ENCODE measurements around the gene THAP7. TPM values are rescaled to one million over a fixed set of nuclear protein-coding genes. Genes with fewer than 3 reads are reported as not detected.

Gene THAP7
- total and polyA plus RNA-seq, 2 of the 13 experiments (the other 11 are each of a cell fraction or from before 2014, with no cell fraction given): 13.0 to 25.5 TPM

DNA sequence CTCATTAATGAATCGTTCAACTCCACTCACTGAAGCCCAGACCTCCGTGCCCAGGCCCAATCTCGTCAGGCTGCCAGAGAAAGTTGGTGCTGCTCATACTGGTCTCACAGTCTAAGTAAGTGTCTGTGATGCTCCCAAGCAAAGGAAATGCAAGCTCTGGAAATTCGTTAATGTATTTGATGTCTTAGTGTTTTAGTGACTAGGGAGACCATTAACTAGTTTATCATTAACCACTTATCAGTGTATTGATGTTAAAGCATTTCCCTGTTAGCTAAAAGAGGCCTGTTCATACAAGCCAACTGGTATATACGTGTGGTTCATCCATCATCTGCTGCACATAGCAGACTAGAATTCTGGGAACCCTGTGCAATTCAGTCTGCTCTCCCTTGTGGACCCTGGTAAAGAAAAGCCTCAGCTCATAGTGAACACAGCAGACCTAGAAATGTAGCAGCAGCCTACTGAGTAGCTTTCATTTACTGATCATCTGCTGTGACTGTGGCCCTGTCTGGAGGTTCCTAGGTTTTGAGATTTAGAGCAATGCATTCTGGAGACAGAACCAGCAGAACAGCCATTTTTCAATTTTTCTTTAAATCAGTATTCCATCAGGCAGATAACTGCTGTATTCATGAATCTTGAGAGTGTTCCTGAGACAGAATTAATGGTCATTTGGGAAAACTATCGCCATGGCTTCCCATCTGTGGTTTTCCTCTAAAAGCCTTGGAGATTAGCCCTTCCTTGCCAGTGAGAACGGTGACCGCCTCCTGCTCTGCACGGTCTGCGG, 50.6 kb downstream of the THAP7 start (continued):
- TF ChIP-seq, protein P1, sequence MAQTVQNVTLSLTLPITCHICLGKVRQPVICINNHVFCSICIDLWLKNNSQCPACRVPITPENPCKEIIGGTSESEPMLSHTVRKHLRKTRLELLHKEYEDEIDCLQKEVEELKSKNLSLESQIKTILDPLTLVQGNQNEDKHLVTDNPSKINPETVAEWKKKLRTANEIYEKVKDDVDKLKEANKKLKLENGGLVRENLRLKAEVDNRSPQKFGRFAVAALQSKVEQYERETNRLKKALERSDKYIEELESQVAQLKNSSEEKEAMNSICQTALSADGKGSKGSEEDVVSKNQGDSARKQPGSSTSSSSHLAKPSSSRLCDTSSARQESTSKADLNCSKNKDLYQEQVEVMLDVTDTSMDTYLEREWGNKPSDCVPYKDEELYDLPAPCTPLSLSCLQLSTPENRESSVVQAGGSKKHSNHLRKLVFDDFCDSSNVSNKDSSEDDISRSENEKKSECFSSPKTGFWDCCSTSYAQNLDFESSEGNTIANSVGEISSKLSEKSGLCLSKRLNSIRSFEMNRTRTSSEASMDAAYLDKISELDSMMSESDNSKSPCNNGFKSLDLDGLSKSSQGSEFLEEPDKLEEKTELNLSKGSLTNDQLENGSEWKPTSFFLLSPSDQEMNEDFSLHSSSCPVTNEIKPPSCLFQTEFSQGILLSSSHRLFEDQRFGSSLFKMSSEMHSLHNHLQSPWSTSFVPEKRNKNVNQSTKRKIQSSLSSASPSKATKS (CRISPR knock-in tag; IDR thresholded peaks at IDR 0.05): no peak
- TF ChIP-seq DNMT1 (CRISPR knock-in tag; IDR thresholded peaks at IDR 0.05) (no peak), STAT5B (CRISPR knock-in tag; IDR thresholded peaks at IDR 0.05) (no peak), TAF1 (CRISPR knock-in tag; IDR thresholded peaks at IDR 0.05) (peak; percentile 4; the same call in 1 of the 2 replicates), GFI1 (CRISPR knock-in tag; IDR thresholded peaks at IDR 0.05; ENCODE audit: borderline replicate concordance) (peak; percentile 37; the same call in 1 of the 2 replicates), NFATC3 (CRISPR knock-in tag; IDR thresholded peaks at IDR 0.05) (no peak), HMG20A (CRISPR knock-in tag; IDR thresholded peaks at IDR 0.05; ENCODE audit: borderline replicate concordance) (0 out of 2 replicates have a peak, but pooled peaks have one; percentile 28), REPIN1 (CRISPR knock-in tag; IDR thresholded peaks at IDR 0.05; ENCODE audit: borderline replicate concordance, low read depth) (0 out of 2 replicates have a peak, but pooled peaks have one; percentile 43), WIZ (CRISPR knock-in tag; IDR thresholded peaks at IDR 0.05) (no peak), MED13 (CRISPR knock-in tag; IDR thresholded peaks at IDR 0.05) (no peak), GATAD2A (CRISPR knock-in tag; IDR thresholded peaks at IDR 0.05) (peak; percentile 71), ZNF143 (CRISPR knock-in tag; IDR thresholded peaks at IDR 0.05) (peak; percentile 76), KDM6A (CRISPR knock-in tag; IDR thresholded peaks at IDR 0.05; ENCODE audit: low read depth) (peak; percentile 52; the same call in 1 of the 2 replicates), ZNF615 (CRISPR knock-in tag; IDR thresholded peaks at IDR 0.05; ENCODE audit: borderline replicate concordance) (no peak), ZNF367 (CRISPR knock-in tag; IDR thresholded peaks at IDR 0.05; ENCODE audit: borderline replicate concordance) (no peak)
- TF ChIP-seq, protein P2, sequence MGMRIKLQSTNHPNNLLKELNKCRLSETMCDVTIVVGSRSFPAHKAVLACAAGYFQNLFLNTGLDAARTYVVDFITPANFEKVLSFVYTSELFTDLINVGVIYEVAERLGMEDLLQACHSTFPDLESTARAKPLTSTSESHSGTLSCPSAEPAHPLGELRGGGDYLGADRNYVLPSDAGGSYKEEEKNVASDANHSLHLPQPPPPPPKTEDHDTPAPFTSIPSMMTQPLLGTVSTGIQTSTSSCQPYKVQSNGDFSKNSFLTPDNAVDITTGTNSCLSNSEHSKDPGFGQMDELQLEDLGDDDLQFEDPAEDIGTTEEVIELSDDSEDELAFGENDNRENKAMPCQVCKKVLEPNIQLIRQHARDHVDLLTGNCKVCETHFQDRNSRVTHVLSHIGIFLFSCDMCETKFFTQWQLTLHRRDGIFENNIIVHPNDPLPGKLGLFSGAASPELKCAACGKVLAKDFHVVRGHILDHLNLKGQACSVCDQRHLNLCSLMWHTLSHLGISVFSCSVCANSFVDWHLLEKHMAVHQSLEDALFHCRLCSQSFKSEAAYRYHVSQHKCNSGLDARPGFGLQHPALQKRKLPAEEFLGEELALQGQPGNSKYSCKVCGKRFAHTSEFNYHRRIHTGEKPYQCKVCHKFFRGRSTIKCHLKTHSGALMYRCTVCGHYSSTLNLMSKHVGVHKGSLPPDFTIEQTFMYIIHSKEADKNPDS (CRISPR knock-in tag; IDR thresholded peaks at IDR 0.05): no peak
- TF ChIP-seq, protein P3, sequence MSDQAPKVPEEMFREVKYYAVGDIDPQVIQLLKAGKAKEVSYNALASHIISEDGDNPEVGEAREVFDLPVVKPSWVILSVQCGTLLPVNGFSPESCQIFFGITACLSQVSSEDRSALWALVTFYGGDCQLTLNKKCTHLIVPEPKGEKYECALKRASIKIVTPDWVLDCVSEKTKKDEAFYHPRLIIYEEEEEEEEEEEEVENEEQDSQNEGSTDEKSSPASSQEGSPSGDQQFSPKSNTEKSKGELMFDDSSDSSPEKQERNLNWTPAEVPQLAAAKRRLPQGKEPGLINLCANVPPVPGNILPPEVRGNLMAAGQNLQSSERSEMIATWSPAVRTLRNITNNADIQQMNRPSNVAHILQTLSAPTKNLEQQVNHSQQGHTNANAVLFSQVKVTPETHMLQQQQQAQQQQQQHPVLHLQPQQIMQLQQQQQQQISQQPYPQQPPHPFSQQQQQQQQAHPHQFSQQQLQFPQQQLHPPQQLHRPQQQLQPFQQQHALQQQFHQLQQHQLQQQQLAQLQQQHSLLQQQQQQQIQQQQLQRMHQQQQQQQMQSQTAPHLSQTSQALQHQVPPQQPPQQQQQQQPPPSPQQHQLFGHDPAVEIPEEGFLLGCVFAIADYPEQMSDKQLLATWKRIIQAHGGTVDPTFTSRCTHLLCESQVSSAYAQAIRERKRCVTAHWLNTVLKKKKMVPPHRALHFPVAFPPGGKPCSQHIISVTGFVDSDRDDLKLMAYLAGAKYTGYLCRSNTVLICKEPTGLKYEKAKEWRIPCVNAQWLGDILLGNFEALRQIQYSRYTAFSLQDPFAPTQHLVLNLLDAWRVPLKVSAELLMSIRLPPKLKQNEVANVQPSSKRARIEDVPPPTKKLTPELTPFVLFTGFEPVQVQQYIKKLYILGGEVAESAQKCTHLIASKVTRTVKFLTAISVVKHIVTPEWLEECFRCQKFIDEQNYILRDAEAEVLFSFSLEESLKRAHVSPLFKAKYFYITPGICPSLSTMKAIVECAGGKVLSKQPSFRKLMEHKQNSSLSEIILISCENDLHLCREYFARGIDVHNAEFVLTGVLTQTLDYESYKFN (CRISPR knock-in tag; conservative IDR thresholded peaks at IDR 0.05): peak; percentile 76
- TF ChIP-seq, protein P4, sequence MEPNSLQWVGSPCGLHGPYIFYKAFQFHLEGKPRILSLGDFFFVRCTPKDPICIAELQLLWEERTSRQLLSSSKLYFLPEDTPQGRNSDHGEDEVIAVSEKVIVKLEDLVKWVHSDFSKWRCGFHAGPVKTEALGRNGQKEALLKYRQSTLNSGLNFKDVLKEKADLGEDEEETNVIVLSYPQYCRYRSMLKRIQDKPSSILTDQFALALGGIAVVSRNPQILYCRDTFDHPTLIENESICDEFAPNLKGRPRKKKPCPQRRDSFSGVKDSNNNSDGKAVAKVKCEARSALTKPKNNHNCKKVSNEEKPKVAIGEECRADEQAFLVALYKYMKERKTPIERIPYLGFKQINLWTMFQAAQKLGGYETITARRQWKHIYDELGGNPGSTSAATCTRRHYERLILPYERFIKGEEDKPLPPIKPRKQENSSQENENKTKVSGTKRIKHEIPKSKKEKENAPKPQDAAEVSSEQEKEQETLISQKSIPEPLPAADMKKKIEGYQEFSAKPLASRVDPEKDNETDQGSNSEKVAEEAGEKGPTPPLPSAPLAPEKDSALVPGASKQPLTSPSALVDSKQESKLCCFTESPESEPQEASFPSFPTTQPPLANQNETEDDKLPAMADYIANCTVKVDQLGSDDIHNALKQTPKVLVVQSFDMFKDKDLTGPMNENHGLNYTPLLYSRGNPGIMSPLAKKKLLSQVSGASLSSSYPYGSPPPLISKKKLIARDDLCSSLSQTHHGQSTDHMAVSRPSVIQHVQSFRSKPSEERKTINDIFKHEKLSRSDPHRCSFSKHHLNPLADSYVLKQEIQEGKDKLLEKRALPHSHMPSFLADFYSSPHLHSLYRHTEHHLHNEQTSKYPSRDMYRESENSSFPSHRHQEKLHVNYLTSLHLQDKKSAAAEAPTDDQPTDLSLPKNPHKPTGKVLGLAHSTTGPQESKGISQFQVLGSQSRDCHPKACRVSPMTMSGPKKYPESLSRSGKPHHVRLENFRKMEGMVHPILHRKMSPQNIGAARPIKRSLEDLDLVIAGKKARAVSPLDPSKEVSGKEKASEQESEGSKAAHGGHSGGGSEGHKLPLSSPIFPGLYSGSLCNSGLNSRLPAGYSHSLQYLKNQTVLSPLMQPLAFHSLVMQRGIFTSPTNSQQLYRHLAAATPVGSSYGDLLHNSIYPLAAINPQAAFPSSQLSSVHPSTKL (CRISPR knock-in tag; IDR thresholded peaks at IDR 0.05): peak; percentile 38; the same call in 1 of the 2 replicates
